H1 (cell line): ENCODE data around the gene SLC6A3. TPM values are rescaled to one million over a fixed set of nuclear protein-coding genes. Genes with fewer than 3 reads are reported as not detected.
A peak's percentile ranks its signal among the peaks of the same experiment; 100 is the strongest.

Experiments
- CTCF ChIA-PET: fragments of 300-600 bp; sonication (Branson Sonifier 250); formaldehyde crosslinking; loops from one replicate; lab custom pipeline; 2021; ENCODE audit not compliant: partially characterized antibody; lab: Charles Lee
- POLR2A ChIA-PET: fragments of 300-600 bp; sonication (Branson Sonifier 250); formaldehyde crosslinking; loops from one replicate; lab custom pipeline; 2021; ENCODE audit warnings: inconsistent platforms; ENCODE audit not compliant: partially characterized antibody; lab: Charles Lee
- DNase-seq, 2 experiments: peaks; one replicate each; pipeline versions ENCODE4 v3.0.0 to v3.0.0-alpha.2; 2010 to 2022; ENCODE audit warnings: low spot score in 2 of 2, low read depth in 1 of 2, mixed read lengths in 1 of 2
- FAIRE-seq: peaks from 2 replicates; lab custom pipeline; 2011; peaks lifted over from hg19 to GRCh38; lab: Jason Lieb, UNC
- H2AFZ ChIP-seq: 2 replicates; pipeline ENCODE4 v1.8.1; 2012; ENCODE audit warnings: low read length, inconsistent platforms
- H2AK5ac ChIP-seq: 2 replicates; pipeline ENCODE4 v1.6.1; 2013; ENCODE audit warnings: low read depth, low read length
- H2BK120ac ChIP-seq: replicated peaks from 2 replicates; pipeline ENCODE3; 2013; ENCODE audit warnings: low read depth, low read length, inconsistent platforms
- H2BK12ac ChIP-seq: 2 replicates; pipeline ENCODE4 v1.6.1; 2013; ENCODE audit warnings: low read depth, low read length
- H2BK15ac ChIP-seq: 2 replicates; pipeline ENCODE4 v1.6.1; 2013; ENCODE audit warnings: low read length
- H2BK20ac ChIP-seq: 2 replicates; pipeline ENCODE4 v1.6.1; 2013; ENCODE audit warnings: low read length
- H2BK5ac ChIP-seq: 2 replicates; pipeline ENCODE4 v1.6.1; 2013; ENCODE audit warnings: low read depth, low read length
- H3K14ac ChIP-seq: 2 replicates; pipeline ENCODE4 v1.6.1; 2013; ENCODE audit warnings: inconsistent platforms; ENCODE audit not compliant: insufficient read length
- H3K18ac ChIP-seq: 2 replicates; pipeline ENCODE4 v1.6.1; 2013; ENCODE audit warnings: low read length; ENCODE audit errors: extremely low read depth
- H3K23ac ChIP-seq: 2 replicates; pipeline ENCODE4 v1.6.1; 2013; ENCODE audit warnings: inconsistent platforms; ENCODE audit not compliant: insufficient read length
- H3K23me2 ChIP-seq: 2 replicates; pipeline ENCODE4 v1.6.1; 2013; ENCODE audit warnings: low read depth, low read length
- H3K27ac ChIP-seq: 2 replicates; pipeline ENCODE4 v1.6.1; 2011; ENCODE audit warnings: low read depth, low read length, inconsistent platforms
- H3K27me3 ChIP-seq, 4 experiments: replicated peaks in 1 of 4; 1 replicate in 1 of 4; 2 replicates in 3 of 4; pipeline versions ENCODE4 v1.6.1 to v1.8.1; 2011 to 2013; ENCODE audit warnings: low read length in 3 of 4, mild to moderate bottlenecking in 3 of 4, inconsistent platforms in 2 of 4, mixed read lengths in 2 of 4, moderate library complexity in 1 of 4; ENCODE audit not compliant: control insufficient read depth in 3 of 4, insufficient read depth in 3 of 4; ENCODE audit errors: extremely low read depth in 1 of 4
- H3K36me3 ChIP-seq, 4 experiments: 2 replicates each; pipeline versions ENCODE4 v1.6.1 to v1.8.1; 2011 to 2013; ENCODE audit warnings: mild to moderate bottlenecking in 4 of 4, low read length in 3 of 4, moderate library complexity in 2 of 4, control low read depth in 1 of 4, inconsistent platforms in 1 of 4; ENCODE audit not compliant: insufficient read depth in 4 of 4, control insufficient read depth in 2 of 4
- H3K4ac ChIP-seq: replicated peaks from 2 replicates; pipeline ENCODE3; 2013; ENCODE audit warnings: low read length, low read depth, mixed read lengths, inconsistent platforms; ENCODE audit not compliant: insufficient read length
- H3K4me1 ChIP-seq, 4 experiments: replicated peaks in 1 of 4; 1 replicate in 1 of 4; 2 replicates in 3 of 4; pipeline versions ENCODE4 v1.6.1 to v1.8.1; 2011 to 2013; ENCODE audit warnings: low read length in 3 of 4, inconsistent platforms in 2 of 4, mixed read lengths in 1 of 4; ENCODE audit not compliant: insufficient read depth in 4 of 4, control insufficient read depth in 3 of 4
- H3K4me2 ChIP-seq, 2 experiments: 2 replicates each; pipeline versions ENCODE4 v1.6.1 to v1.8.1; 2011 to 2013; ENCODE audit warnings: low read depth in 2 of 2, low read length in 2 of 2, control low read depth in 1 of 2, inconsistent platforms in 1 of 2, mild to moderate bottlenecking in 1 of 2; ENCODE audit not compliant: insufficient read depth in 1 of 2
- H3K4me3 ChIP-seq, 4 experiments: fragments of 200-600, 300-600 bp in 1 of 4; sonication (generic), shearing (Covaris generic), sonication (Bioruptor Twin) in 1 of 4; 2 replicates each; pipeline versions ENCODE4 v1.5.1 to v1.8.1; 2011 to 2016; ENCODE audit warnings: low read length in 4 of 4, low read depth in 3 of 4, control low read depth in 2 of 4, inconsistent platforms in 2 of 4, mild to moderate bottlenecking in 2 of 4, mixed read lengths in 1 of 4, moderate library complexity in 1 of 4; ENCODE audit not compliant: insufficient read depth in 2 of 4; ENCODE audit errors: extremely low read depth in 1 of 4
- H3K56ac ChIP-seq: replicated peaks from 2 replicates; pipeline ENCODE3; 2013; ENCODE audit warnings: low read depth, mild to moderate bottlenecking, mixed read lengths, low read length, inconsistent platforms; ENCODE audit not compliant: insufficient read length
- H3K79me1 ChIP-seq: 2 replicates; pipeline ENCODE4 v1.6.1; 2013; ENCODE audit warnings: low read depth, low read length, control low read depth
- H3K79me2 ChIP-seq, 2 experiments: 2 replicates each; pipeline versions ENCODE4 v1.6.1 to v1.8.1; 2012 to 2013; ENCODE audit warnings: low read length in 2 of 2, mild to moderate bottlenecking in 2 of 2, inconsistent platforms in 1 of 2; ENCODE audit not compliant: insufficient read depth in 2 of 2, control insufficient read depth in 1 of 2
- H3K9ac ChIP-seq, 4 experiments: replicated peaks in 1 of 4; 1 replicate in 1 of 4; 2 replicates in 3 of 4; pipeline versions ENCODE4 v1.6.1 to v1.8.1; 2011 to 2013; ENCODE audit warnings: low read depth in 3 of 4, low read length in 3 of 4, control low read depth in 2 of 4, mild to moderate bottlenecking in 2 of 4, moderate library complexity in 2 of 4, inconsistent platforms in 1 of 4; ENCODE audit errors: extremely low read depth in 1 of 4
- H3K9me3 ChIP-seq, 2 experiments: 2 replicates each; pipeline versions ENCODE4 v1.6.1 to v1.8.1; 2012 to 2013; ENCODE audit warnings: mild to moderate bottlenecking in 2 of 2, moderate library complexity in 2 of 2, control low read depth in 1 of 2, inconsistent platforms in 1 of 2, low read depth in 1 of 2, low read length in 1 of 2, mixed read lengths in 1 of 2; ENCODE audit not compliant: insufficient read depth in 2 of 2
- H4K20me1 ChIP-seq, 2 experiments: replicated peaks in 1 of 2; 2 replicates each; pipeline versions ENCODE3 to v1.8.1; 2011 to 2013; ENCODE audit warnings: inconsistent platforms in 2 of 2, low read length in 2 of 2, mild to moderate bottlenecking in 1 of 2; ENCODE audit not compliant: insufficient read depth in 2 of 2, control insufficient read depth in 1 of 2
- H4K5ac ChIP-seq: 2 replicates; pipeline ENCODE4 v1.6.1; 2013; ENCODE audit warnings: low read length, low read depth, mixed read lengths, inconsistent platforms; ENCODE audit not compliant: insufficient read length
- H4K8ac ChIP-seq: 2 replicates; pipeline ENCODE4 v1.8.0; 2013; ENCODE audit warnings: mild to moderate bottlenecking, moderate library complexity, low read length, inconsistent platforms; ENCODE audit not compliant: insufficient read depth; ENCODE audit errors: extremely low read depth
- H4K91ac ChIP-seq: replicated peaks from 2 replicates; pipeline ENCODE3; 2013; ENCODE audit warnings: low read length, mixed read lengths, inconsistent platforms; ENCODE audit not compliant: insufficient read length
- CBX8 ChIP-seq: fragments of 300-800, 300-1000 bp; sonication (generic); IDR thresholded peaks from 2 replicates; pipeline ENCODE4 v1.7.1; 2016; ENCODE audit warnings: low read depth, low read length, borderline replicate concordance
- CREB1 ChIP-seq: IDR thresholded peaks from 2 replicates; pipeline ENCODE4 v1.6.1; 2012; ENCODE audit warnings: inconsistent platforms
- EZH2 ChIP-seq: fragments of 200-600 bp; sonication (generic); IDR thresholded peaks from 2 replicates; pipeline ENCODE4 v1.7.1; 2012; ENCODE audit warnings: low read depth, mild to moderate bottlenecking, moderate library complexity, low read length, inconsistent platforms; ENCODE audit not compliant: severe bottlenecking
- HDAC2 ChIP-seq, 2 experiments: fragments of 300-600 bp in 1 of 2; sonication (generic) in 1 of 2; IDR thresholded peaks; 2 replicates each; pipeline ENCODE4 v1.6.1; 2011 to 2012; ENCODE audit warnings: low read depth in 2 of 2, low read length in 2 of 2, mild to moderate bottlenecking in 2 of 2, moderate library complexity in 2 of 2, borderline replicate concordance in 1 of 2, inconsistent platforms in 1 of 2
- KDM4A ChIP-seq: IDR thresholded peaks from one replicate; pipeline ENCODE4 v1.7.1; 2012; ENCODE audit warnings: low read depth, mild to moderate bottlenecking, moderate library complexity, low read length, inconsistent platforms; ENCODE audit not compliant: severe bottlenecking
- RBBP5 ChIP-seq: IDR thresholded peaks from 2 replicates; pipeline ENCODE4 v1.7.1; 2012; ENCODE audit warnings: low read depth, mild to moderate bottlenecking, inconsistent platforms, low read length, moderate library complexity, borderline replicate concordance
- SIN3A ChIP-seq, 2 experiments: IDR thresholded peaks in 1 of 2; conservative IDR thresholded peaks in 1 of 2; 2 replicates each; pipeline ENCODE4 v1.6.1; 2011 to 2012; ENCODE audit warnings: low read length in 2 of 2, improper control_type of control experiment in 1 of 2, low read depth in 1 of 2, mild to moderate bottlenecking in 1 of 2
- TAF1 ChIP-seq: IDR thresholded peaks from 2 replicates; pipeline ENCODE4 v1.6.1; 2011; ENCODE audit warnings: mild to moderate bottlenecking, low read depth, low read length
- WGBS, 2 experiments: shearing (Covaris generic) in 1 of 2; methylation state at CpG; one replicate each; pipeline versions ENCODE4 v1.1.6 to v1.1.7; 2013 to 2015; ENCODE audit warnings: low lambda C conversion rate in 2 of 2, mixed read lengths in 2 of 2, inconsistent platforms in 1 of 2, low coverage in 1 of 2, missing lambda C conversion rate in 1 of 2; ENCODE audit not compliant: insufficient replicate concordance in 2 of 2, insufficient coverage in 1 of 2, insufficient read length in 1 of 2; ENCODE audit errors: extremely low coverage in 1 of 2, missing lambda C conversion rate in 1 of 2; 5-methylcytosine and 5-hydroxymethylcytosine counted together
- polyA plus RNA-seq, 7 experiments: library from polyadenylated mRNA; depleted of rRNA in 3 of 7; stranded (reverse) in 5 of 7; unstranded in 2 of 7; fragments of >200 nt in 5 of 7; fragments of 200-250 nt in 2 of 7; gene quantifications; 1 replicate in 5 of 7; 2 replicates in 1 of 7; 4 replicates in 1 of 7; pipeline versions ENCODE4 v1.2.1 to v1.2.3, GENCODE V29; 2011 to 2013; ENCODE audit warnings: missing spikeins in 2 of 7, mixed read lengths in 2 of 7
- total RNA-seq: library from RNA; stranded (reverse); fragmentation: NEBNext Ultra II Directional; extraction: Animal tissue kit (Norgen Biotek cat#: 25700); gene quantifications from 2 replicates; pipeline ENCODE4 v1.2.1, GENCODE V29; 2021
- TF ChIP-seq, protein P1 (sequence below): IDR thresholded peaks from 2 replicates; pipeline ENCODE4 v1.6.1; 2011; ENCODE audit warnings: low read length, improper control_type of control experiment
- TF ChIP-seq, protein P2 (sequence below): IDR thresholded peaks from 2 replicates; pipeline ENCODE4 v1.6.1; 2012; ENCODE audit warnings: inconsistent platforms

Gene SLC6A3
- total and polyA plus RNA-seq, 2 of the 8 experiments (the other 6 are each of a cell fraction or from before 2014, with no cell fraction given) = 0.48 to 0.91 TPM

DNA sequence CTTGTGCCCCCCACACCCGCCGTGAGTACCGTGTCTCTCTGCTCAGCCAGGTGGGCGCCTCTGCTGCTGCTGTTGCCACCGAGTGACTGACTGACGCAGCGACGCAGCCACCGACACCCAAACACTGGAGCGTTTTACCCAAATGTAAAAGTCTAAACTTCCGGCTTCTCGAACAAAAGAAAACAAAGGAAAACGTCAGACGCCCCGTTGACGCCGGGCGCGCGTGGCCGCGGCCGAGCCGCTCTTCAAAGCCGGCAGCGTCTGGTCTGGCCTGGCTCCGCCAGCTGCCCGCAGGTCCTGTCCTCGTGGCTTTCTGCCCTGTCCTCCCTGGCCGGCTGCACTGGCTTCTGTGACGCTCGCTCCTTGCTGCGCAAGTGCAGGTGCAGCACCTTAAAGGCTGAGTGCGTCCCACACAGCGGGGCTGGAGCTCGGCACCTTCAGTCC, 58.9 kb downstream of the SLC6A3 start:
- POLR2A ChIA-PET = interaction anchor here (0.8 to 2.3 kb wide), 8 partner anchors 10 to 129 kb away, joined by 3 to 10 read pairs (median 4); no protein-coding TSS in a partner anchor
- peaks cover 9 to 46% (median 35%) of the 10 kb centered on the region in 4 experiments for H3K27me3 ChIP-seq
- TF ChIP-seq RBBP5 (0 out of 2 replicates have a peak, but pooled peaks have one; percentile 26), SIN3A (conservative IDR thresholded peaks at IDR 0.05 in 1 of 2, IDR thresholded peaks at IDR 0.05 in 1 of 2; ENCODE audit: low read depth in 1 of 2, low read length in 2 of 2) (peak in 1 of 2 experiments; percentile 34; a peak in 1 of 4 replicates), EZH2 (peak; percentile 33), KDM4A (peak; percentile 86), CBX8 (no peak), TAF1 (peak; percentile 57; the same call in 1 of the 2 replicates), CREB1 (peak; percentile 60), HDAC2 (IDR thresholded peaks at IDR 0.05; ENCODE audit: borderline replicate concordance in 1 of 2, low read depth in 2 of 2, low read length in 2 of 2) (no peak)
- TF ChIP-seq, protein P1, sequence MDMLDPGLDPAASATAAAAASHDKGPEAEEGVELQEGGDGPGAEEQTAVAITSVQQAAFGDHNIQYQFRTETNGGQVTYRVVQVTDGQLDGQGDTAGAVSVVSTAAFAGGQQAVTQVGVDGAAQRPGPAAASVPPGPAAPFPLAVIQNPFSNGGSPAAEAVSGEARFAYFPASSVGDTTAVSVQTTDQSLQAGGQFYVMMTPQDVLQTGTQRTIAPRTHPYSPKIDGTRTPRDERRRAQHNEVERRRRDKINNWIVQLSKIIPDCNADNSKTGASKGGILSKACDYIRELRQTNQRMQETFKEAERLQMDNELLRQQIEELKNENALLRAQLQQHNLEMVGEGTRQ = no peak
- TF ChIP-seq, protein P2, sequence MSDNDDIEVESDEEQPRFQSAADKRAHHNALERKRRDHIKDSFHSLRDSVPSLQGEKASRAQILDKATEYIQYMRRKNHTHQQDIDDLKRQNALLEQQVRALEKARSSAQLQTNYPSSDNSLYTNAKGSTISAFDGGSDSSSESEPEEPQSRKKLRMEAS = peak; percentile 92

More for the DNA sequence above, 58.9 kb downstream of the SLC6A3 start:
- Histone ChIP-seq H2BK12ac (peak overlapping the region; percentile 80), H3K9me3 (no peaks in the 10 kb centered on the region), H3K4me1 (peaks cover 0 to 11% (median 6%) of the 10 kb centered on the region in 4 experiments; a peak in 5 of 7 replicates), H3K79me2 (no peaks in the 10 kb centered on the region), H3K79me1 (no peaks in the 10 kb centered on the region), H4K5ac (no peak overlapping the region), H3K23ac (no peak overlapping the region), H2AK5ac (no peak overlapping the region), H3K4ac (peak overlapping the region; percentile 23), H3K23me2 (peaks cover 18% of the 10 kb centered on the region; the same call in 1 of the 2 replicates), H3K27ac (no peak overlapping the region), H3K4me3 (peak overlapping the region; percentile 48 to 69 (median 58)), H3K56ac (no peak overlapping the region), H4K20me1 (peaks cover 5 to 11% of the 10 kb centered on the region in 2 experiments), H3K18ac (peak overlapping the region; percentile 48; the same call in 1 of the 2 replicates), H2BK5ac (peak overlapping the region; percentile 24; the same call in 1 of the 2 replicates), H2BK120ac (no peak overlapping the region), H4K91ac (peak overlapping the region; percentile 27), H3K9ac (peak overlapping the region; percentile 51 to 65 (median 54)), H3K36me3 (no peaks in the 10 kb centered on the region), H2BK20ac (no peak overlapping the region), H3K14ac (no peak overlapping the region), H3K4me2 (peak overlapping the region; percentile 73 to 83), H4K8ac (peak overlapping the region; percentile 90), H2AFZ (0 out of 2 replicates have a peak overlapping the region, but pooled peaks have one; percentile 6), H2BK15ac (peak overlapping the region; percentile 88)
- CTCF ChIA-PET = interaction anchor here (1.2 to 1.8 kb wide), 4 partner anchors 9 to 94 kb away, joined by 3 to 9 read pairs (median 4); no protein-coding TSS in a partner anchor
- FAIRE-seq (no peak), DNase-seq (peak in 1 of 2 experiments; percentile 69)
- 7% methylated on average over 32 of the region's 36 CpGs; no CpG with 5 or more reads in 1 of the 2 experiments for WGBS, 2 experiments
